Erythroblast (primary cell): ENCODE measurements around the gene RAB40AL.

ENCODE experiments used
- GATA1 ChIP-seq: IDR thresholded peaks from 2 replicates; pipeline ENCODE4 v1.6.1; 2011; ENCODE audit warnings: low read depth, mild to moderate bottlenecking, control low read depth, low read length, moderate library complexity
- POLR2A ChIP-seq: IDR thresholded peaks from 2 replicates; pipeline ENCODE4 v1.6.1; 2011; ENCODE audit warnings: mild to moderate bottlenecking, low read length

- TF ChIP-seq POLR2A (no peak), GATA1 (no peak)
Measured at GRCh38 chrX:102968216-102968615, 31.1 kb downstream of the RAB40AL start.
